HL-60 (cell line): ENCODE results near the gene GARIN5B.

ENCODE experiments used
- DNase-seq, 2 experiments: peaks; one replicate each; pipeline ENCODE4 v3.0.0-alpha.2; 2010 to 2020; ENCODE audit warnings: low read depth in 1 of 2, low spot score in 1 of 2
- H3K27ac ChIP-seq: fragments of 250-450 bp; sonication (Bioruptor Pico); replicated peaks from 2 replicates; pipeline ENCODE4 v1.5.1; 2020; ENCODE audit warnings: mild to moderate bottlenecking, moderate library complexity
- H3K27me3 ChIP-seq: fragments of 250-450 bp; sonication (Bioruptor Pico); 2 replicates; pipeline ENCODE4 v1.5.1; 2021; ENCODE audit warnings: mild to moderate bottlenecking, moderate library complexity; ENCODE audit not compliant: insufficient read depth, poor library complexity, severe bottlenecking
- H3K4me3 ChIP-seq: replicated peaks from 2 replicates; pipeline ENCODE4 v1.5.1; 2011; ENCODE audit warnings: mild to moderate bottlenecking, control low read depth, low read length; ENCODE audit not compliant: insufficient read depth
- GABPA ChIP-seq: IDR thresholded peaks from 2 replicates; pipeline ENCODE4 v1.6.1; 2012; ENCODE audit warnings: low read depth
- POLR2AphosphoS5 ChIP-seq: IDR thresholded peaks from 2 replicates; pipeline ENCODE4 v1.6.1; 2012; ENCODE audit warnings: low read depth
- REST ChIP-seq: IDR thresholded peaks from 2 replicates; pipeline ENCODE4 v1.6.1; 2012; ENCODE audit warnings: low read depth; ENCODE audit not compliant: insufficient replicate concordance
- SPI1 ChIP-seq: IDR thresholded peaks from 2 replicates; pipeline ENCODE4 v1.6.1; 2012; ENCODE audit warnings: low read depth, mild to moderate bottlenecking, borderline replicate concordance
- TF ChIP-seq, protein P1 (sequence below): IDR thresholded peaks from one replicate; pipeline ENCODE4 v1.5.1; 2011; ENCODE audit warnings: low read length, control low read depth, inconsistent platforms; ENCODE audit not compliant: insufficient read depth

Gene GARIN5B

GRCh38 chr19:55311797-55312196 is 51.3 kb downstream of the GARIN5B start:
- no peak overlapping the region for H3K27ac ChIP-seq
- no peaks in the 10 kb centered on the region for H3K27me3 ChIP-seq
- DNase-seq = no peak
- H3K4me3 ChIP-seq = no peak overlapping the region
- TF ChIP-seq SPI1 = no peak
- TF ChIP-seq, protein P1, sequence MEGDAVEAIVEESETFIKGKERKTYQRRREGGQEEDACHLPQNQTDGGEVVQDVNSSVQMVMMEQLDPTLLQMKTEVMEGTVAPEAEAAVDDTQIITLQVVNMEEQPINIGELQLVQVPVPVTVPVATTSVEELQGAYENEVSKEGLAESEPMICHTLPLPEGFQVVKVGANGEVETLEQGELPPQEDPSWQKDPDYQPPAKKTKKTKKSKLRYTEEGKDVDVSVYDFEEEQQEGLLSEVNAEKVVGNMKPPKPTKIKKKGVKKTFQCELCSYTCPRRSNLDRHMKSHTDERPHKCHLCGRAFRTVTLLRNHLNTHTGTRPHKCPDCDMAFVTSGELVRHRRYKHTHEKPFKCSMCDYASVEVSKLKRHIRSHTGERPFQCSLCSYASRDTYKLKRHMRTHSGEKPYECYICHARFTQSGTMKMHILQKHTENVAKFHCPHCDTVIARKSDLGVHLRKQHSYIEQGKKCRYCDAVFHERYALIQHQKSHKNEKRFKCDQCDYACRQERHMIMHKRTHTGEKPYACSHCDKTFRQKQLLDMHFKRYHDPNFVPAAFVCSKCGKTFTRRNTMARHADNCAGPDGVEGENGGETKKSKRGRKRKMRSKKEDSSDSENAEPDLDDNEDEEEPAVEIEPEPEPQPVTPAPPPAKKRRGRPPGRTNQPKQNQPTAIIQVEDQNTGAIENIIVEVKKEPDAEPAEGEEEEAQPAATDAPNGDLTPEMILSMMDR = no peak

- Histone ChIP-seq H3K27ac (no peak overlapping the region), H3K27me3 (no peaks in the 10 kb centered on the region), H3K4me3 (no peak overlapping the region)
- no peak for DNase-seq
- TF ChIP-seq GABPA (no peak), REST (no peak), POLR2AphosphoS5 (no peak), SPI1 (no peak)
- TF ChIP-seq, protein P1 = no peak
Observed at GRCh38 chr19:55311397-55311796, 51.7 kb downstream of the GARIN5B start.

DNA sequence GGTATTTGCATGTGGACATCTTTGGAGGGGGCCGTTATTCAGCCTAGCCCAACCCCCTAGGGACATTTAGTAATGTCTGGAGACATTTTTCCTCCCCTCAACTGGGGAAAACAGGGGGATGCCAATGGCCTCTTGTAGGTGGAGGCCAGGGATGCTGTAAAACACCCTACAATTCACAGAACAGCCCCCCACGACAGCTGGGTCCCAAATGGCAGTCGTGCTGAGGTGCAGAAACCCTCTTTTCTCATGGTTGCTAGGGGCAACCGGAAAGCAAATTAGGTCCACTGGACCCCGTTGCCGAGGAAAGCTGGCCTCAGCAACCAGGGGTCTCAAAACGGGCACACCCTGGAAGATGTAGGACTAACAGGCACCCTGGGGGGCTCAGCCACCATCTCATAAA is 52.6 kb downstream of the GARIN5B start:
- Histone ChIP-seq H3K27me3 (no peaks in the 10 kb centered on the region), H3K4me3 (no peak overlapping the region), H3K27ac (no peak overlapping the region)
- TF ChIP-seq, protein P1 = no peak
- TF ChIP-seq REST = no peak
- no peak for TF ChIP-seq POLR2AphosphoS5
- no peak for TF ChIP-seq SPI1
- TF ChIP-seq GABPA = no peak
- no peak for DNase-seq

DNA sequence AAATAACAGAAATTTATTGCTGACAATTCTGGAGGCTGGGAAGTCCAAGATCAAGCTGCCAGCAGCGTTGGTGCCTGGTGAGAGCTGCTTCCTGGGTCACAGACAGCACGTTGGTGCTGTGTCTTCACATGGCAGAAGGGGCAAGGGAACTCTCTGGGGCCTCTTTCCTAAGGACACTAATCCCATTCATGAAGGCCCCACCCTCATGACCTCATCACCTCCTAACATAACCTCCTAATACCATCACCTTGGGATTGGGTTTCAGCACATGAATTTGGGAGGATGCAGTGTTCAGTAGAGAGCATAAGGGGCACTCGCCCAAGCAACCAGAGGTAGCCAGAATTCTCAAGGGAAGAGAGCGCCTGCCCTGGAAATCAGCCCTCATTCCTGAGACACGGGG is 53.6 kb downstream of the GARIN5B start:
- no peak for DNase-seq
- no peak overlapping the region for H3K4me3 ChIP-seq
- H3K27ac ChIP-seq = no peak overlapping the region
- TF ChIP-seq GABPA (no peak), POLR2AphosphoS5 (no peak), SPI1 (no peak), REST (no peak)
- TF ChIP-seq, protein P1 = no peak
- H3K27me3 ChIP-seq = no peaks in the 10 kb centered on the region
